SU-DHL-6 (cell line): Measurements from ENCODE around the gene TIPARP.

Experiments
- EZH2phosphoT487 ChIP-seq: fragments of 200-600 bp; sonication (generic), shearing (Covaris generic); conservative IDR thresholded peaks from 2 replicates; pipeline ENCODE4 v1.6.1; 2018; ENCODE audit warnings: mild to moderate bottlenecking, antibody characterized with exemption, low read length, moderate library complexity, mixed read lengths
- TF ChIP-seq, protein P1 (sequence below): fragments of 200-600 bp; sonication (generic); IDR thresholded peaks from one replicate; pipeline ENCODE4 v1.5.1; 2017; ENCODE audit warnings: antibody characterized with exemption, mild to moderate bottlenecking, low read length, moderate library complexity; ENCODE audit not compliant: insufficient read depth, poor library complexity, severe bottlenecking

- TF ChIP-seq, protein P1, sequence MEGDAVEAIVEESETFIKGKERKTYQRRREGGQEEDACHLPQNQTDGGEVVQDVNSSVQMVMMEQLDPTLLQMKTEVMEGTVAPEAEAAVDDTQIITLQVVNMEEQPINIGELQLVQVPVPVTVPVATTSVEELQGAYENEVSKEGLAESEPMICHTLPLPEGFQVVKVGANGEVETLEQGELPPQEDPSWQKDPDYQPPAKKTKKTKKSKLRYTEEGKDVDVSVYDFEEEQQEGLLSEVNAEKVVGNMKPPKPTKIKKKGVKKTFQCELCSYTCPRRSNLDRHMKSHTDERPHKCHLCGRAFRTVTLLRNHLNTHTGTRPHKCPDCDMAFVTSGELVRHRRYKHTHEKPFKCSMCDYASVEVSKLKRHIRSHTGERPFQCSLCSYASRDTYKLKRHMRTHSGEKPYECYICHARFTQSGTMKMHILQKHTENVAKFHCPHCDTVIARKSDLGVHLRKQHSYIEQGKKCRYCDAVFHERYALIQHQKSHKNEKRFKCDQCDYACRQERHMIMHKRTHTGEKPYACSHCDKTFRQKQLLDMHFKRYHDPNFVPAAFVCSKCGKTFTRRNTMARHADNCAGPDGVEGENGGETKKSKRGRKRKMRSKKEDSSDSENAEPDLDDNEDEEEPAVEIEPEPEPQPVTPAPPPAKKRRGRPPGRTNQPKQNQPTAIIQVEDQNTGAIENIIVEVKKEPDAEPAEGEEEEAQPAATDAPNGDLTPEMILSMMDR = no peak
- no peak for TF ChIP-seq EZH2phosphoT487
Measured at GRCh38 chr3:156654834-156655233, 19.6 kb upstream of the TIPARP start.
